Stimulated activated CD4-positive, alpha-beta T cell treated with anti-CD3 and anti-CD28 coated beads, TNF-alpha, amount 100 ng/mL, for 4 hours (primary cell): ENCODE results near the gene SLC35G6.
"Not testable (repeated sequence)": the region's sequence is repeated elsewhere in the genome, so short reads cannot be mapped to it uniquely, and the experiment has no call there.

Experiments
- DNase-seq, 3 experiments: peaks; one replicate each; pipeline ENCODE4 v3.0.0-alpha.2; 2020; ENCODE audit warnings: low read depth in 3 of 3

SLC35G6 gene

GRCh38 chr17:7481275-7481674 is at the start of gene SLC35G6:
TSS of gene SLC35G6 (plus strand) at chr17:7481446. CDS start at chr17:7481517, 71 bp downstream.
- not testable (repeated sequence) for DNase-seq

- DNase-seq = no peak
Measured at GRCh38 chr17:7432296-7432695, 49.0 kb upstream of the SLC35G6 start.

DNA sequence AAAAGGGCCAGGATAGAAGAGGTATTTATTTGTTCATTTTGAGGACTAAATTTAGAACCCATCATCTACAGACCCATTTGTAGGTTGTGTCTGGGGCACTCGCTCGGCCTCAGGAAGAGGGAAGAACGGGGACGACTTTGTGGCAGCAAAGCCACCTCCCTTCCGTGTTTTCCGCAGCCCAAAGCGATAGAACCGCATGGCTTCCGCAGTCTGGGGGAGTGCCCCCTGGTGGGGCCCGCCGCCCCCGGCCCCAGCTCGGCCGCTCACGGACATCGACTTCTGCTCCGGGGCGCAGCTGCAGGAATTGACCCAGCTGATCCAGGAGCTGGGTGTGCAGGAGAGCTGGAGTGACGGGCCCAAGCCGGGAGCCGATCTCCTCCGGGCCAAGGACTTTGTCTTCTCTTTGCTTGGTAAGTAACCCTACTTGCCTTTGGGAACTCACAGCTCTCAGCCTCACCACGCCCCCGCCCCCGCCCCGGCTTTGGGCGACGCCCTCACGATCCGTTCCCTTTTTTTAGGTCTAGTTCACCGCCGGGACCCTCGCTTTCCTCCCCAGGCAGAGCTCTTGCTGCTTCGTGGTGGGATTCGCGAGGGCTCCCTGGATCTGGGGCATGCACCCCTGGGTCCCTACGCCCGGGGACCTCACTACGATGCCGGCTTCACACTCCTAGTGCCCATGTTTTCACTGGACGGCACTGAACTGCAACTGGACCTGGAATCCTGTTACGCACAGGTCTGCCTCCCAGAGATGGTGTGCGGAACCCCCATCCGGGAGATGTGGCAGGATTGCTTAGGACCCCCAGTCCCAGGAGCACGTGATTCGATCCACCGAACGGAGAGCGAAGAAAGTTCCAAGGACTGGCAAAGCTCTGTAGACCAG is 45.3 kb upstream of the SLC35G6 start:
- DNase-seq = peak in 2 of 3 experiments; percentile 28 to 48

GRCh38 chr17:7436556-7437368 is 44.5 kb upstream of the SLC35G6 start:
- DNase-seq = peak; percentile 62 to 71 (median 68)

- DNase-seq = no peak
Measured at GRCh38 chr17:7437369-7437863, 43.8 kb upstream of the SLC35G6 start.

DNA sequence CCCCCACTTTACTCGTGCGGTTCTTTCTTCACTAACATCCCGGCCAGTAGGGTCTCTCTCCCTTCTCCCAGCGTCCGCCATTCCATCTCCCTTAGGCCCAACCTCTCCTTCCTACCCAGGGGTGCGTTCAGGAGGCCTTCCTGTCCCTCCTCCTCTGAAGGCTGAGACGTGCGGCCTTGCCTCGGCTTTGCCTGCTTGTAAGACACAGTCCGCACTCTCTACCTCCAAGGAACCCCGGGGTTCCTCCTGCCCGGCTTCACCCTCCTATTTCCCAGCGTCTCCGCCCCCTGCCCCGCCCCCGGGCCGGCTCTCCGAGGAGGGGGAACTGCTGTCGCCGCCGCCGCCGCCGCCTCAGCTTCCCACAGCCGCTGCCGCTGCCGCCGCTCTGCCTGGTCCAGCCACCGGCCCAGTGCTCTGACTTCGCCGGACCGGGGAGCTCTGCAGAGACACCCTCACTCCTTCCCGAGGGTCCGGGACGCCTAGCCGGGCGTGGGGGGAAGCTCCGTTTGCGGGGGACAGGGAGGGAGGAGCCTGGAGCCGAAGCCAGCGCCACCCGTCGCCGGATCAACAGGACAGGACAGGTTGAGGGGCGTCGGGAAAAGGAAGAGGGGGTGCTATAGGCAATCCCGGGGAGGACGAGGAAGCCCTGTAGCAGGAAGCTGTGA is 43.2 kb upstream of the SLC35G6 start:
- peak in 2 of 3 experiments; percentile 40 to 53 for DNase-seq

GRCh38 chr17:7438656-7439460 is 42.4 kb upstream of the SLC35G6 start:
- no peak for DNase-seq

GRCh38 chr17:7439462-7440112 is 41.7 kb upstream of the SLC35G6 start, which contains the start of gene FGF11:
TSS of gene FGF11 (plus strand) at chr17:7439512. CDS start at chr17:7439621, 109 bp downstream.
- no peak for DNase-seq

- DNase-seq = no peak
Measured at GRCh38 chr17:7440113-7440833, 41.0 kb upstream of the SLC35G6 start.

DNA sequence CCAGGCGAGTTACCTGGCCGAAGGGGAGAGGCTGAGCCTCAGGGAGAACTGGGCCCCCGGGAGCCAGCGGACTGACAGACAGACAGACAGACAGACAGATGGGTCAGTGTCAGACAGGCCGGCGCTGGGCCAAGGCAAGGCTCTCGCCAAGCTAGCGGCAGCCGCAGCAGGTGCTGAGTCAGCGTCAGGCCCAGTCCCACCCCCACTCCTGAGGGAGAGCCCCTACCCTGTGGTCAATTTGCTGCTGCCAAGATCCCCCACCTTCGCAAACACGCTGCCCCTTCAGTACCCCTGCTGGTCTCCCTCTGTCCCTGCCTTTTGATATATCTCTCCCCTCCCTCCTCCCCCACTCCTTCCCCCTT is 40.4 kb upstream of the SLC35G6 start:
- DNase-seq = no peak

DNA sequence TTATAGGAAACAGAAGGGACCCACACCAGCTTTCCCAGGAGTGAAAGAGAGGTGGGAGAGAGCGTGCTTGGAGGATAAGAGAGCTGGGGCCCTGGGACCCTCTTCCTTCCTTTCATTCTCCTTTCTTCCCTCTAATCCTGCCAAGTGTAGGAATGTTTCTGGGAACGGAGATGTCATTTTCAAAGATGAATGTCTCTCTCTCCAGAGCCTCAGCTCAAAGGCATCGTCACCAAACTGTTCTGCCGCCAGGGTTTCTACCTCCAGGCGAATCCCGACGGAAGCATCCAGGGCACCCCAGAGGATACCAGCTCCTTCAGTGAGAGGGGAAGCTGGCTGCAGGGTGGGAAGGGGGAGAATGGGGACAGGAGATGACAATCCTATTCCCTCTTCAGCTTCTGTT is 40.0 kb upstream of the SLC35G6 start:
- DNase-seq = no peak

GRCh38 chr17:7442142-7442541 is 39.1 kb upstream of the SLC35G6 start:
- no peak for DNase-seq

- no peak for DNase-seq
Measured at GRCh38 chr17:7443499-7444485, 37.5 kb upstream of the SLC35G6 start.

GRCh38 chr17:7444682-7445618 is 36.3 kb upstream of the SLC35G6 start, which contains the start of gene CHRNB1:
TSS of gene CHRNB1 (plus strand) at chr17:7445061. CDS start at chr17:7445128, 67 bp downstream.
- no peak for DNase-seq

GRCh38 chr17:7445619-7445968 is 35.7 kb upstream of the SLC35G6 start:
- no peak for DNase-seq

DNA sequence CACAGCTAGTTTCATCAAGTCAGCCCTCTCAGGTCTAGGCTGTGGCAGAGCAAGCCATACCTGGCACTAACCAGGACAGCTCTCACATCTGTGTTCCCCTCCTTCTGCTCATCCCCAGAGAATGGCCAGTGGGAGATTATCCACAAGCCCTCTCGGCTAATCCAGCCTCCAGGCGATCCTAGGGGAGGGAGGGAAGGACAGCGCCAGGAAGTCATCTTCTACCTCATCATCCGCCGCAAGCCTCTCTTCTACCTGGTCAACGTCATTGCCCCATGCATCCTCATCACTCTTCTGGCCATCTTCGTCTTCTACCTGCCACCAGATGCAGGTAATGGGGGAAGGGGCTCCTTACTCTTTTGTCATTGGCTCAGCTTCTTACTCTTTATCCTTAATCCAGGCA is 32.8 kb upstream of the SLC35G6 start:
- no peak for DNase-seq

DNA sequence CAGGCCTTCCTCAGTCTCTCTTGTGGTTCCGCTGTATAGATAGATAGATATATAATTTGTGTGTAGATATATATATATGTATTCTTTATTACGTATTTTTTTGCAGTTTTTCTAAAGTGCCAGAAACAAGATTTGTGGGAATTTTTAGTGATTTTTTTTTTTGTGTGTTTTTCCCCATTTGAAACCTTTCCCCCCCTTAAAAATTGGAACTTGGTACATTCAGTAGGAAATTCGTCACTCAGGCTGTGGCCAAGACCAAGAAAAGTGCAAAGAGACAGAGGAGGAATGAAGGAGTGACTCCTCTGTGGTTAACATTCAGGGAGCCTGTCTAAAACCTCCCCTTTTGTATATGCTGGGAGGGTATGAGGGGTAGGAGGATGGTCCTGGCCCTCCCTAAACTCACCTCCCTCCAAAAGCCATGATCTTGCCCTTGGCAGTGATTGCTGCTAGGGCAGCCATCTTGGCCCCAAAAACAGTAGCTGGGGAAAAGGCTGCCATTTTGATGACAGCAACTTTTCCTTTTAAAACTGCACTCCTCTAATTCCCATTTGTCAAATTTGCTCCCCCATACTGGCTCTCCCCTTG is 21.2 kb upstream of the SLC35G6 start:
- no peak for DNase-seq
